ENCODE measurements around the gene ZNF576. TPM values are rescaled to one million over a fixed set of nuclear protein-coding genes. Genes with fewer than 3 reads are reported as not detected.

The ZNF576 gene
- total and polyA plus RNA-seq, 2 of the 4 experiments (the other 2 are of a cell fraction) = 13.8 to 19.5 TPM

- H4K91ac ChIP-seq (ENCODE audit: insufficient read depth, low read depth, low read length) = no peak overlapping the region
- H2AK5ac ChIP-seq (ENCODE audit: low read depth, low read length) = no peak overlapping the region
- H3K9ac ChIP-seq (ENCODE audit: low read depth, low read length) = no peak overlapping the region
- no peak overlapping the region for H3K14ac ChIP-seq (replicated peaks; ENCODE audit: low read depth, low read length)
- ATAC-seq (ENCODE audit: low read depth) (no peak), DNase-seq (no peak)
- peaks cover 17% of the 10 kb centered on the region for H4K20me1 ChIP-seq (ENCODE audit: insufficient read depth, low read length)
- no peak overlapping the region for H2BK120ac ChIP-seq (ENCODE audit: low read depth, low read length)
- no peak overlapping the region for H3K27ac ChIP-seq (ENCODE audit: insufficient read depth, low read length)
- H3K9me1 ChIP-seq (ENCODE audit: insufficient read depth, low read length) = peaks cover 9% of the 10 kb centered on the region
- no peak overlapping the region for H3K56ac ChIP-seq (ENCODE audit: extremely low read depth, insufficient read depth, low read length)
- H3K9me3 ChIP-seq (ENCODE audit: control insufficient read depth, insufficient read depth, low read length) = no peaks in the 10 kb centered on the region
- intact Hi-C loops (cut with micrococcal nuclease) = no loop called here
- H3K4ac ChIP-seq (ENCODE audit: low read depth, low read length) = no peak overlapping the region
- peaks cover 33% of the 10 kb centered on the region for H3K36me3 ChIP-seq (ENCODE audit: control insufficient read depth, insufficient read depth, low read length)
- no peak overlapping the region for H4K8ac ChIP-seq (ENCODE audit: low read depth in 2 of 2, low read length in 2 of 2)
- no peaks in the 10 kb centered on the region for H3K27me3 ChIP-seq (ENCODE audit: control insufficient read depth, insufficient read depth, low read length)
- H2BK15ac ChIP-seq (ENCODE audit: low read depth, low read length) = no peak overlapping the region
- H3K4me3 ChIP-seq (ENCODE audit: insufficient read depth, low read depth, low read length) = no peak overlapping the region
- no peak overlapping the region for H2AK9ac ChIP-seq (replicated peaks; ENCODE audit: low read depth, low read length, poor library complexity)
- in situ Hi-C loops (cut with MboI; ENCODE audit: low sequenced_read_pairs) = no loop called here
- H2BK20ac ChIP-seq (ENCODE audit: low read depth, low read length) = no peak overlapping the region
- no peak overlapping the region for H4K5ac ChIP-seq (ENCODE audit: low read depth, low read length)
- no peak overlapping the region for H3K23ac ChIP-seq (ENCODE audit: low read depth, low read length)
- dilution Hi-C loops (cut with HindIII; ENCODE audit: low sequenced_read_pairs, unreplicated experiment) = no loop called here
- CTCF ChIA-PET = interaction anchor here (0.6 kb wide), 1 partner anchor 184 kb away, joined by 3 read pairs; no protein-coding TSS in a partner anchor
- no peak overlapping the region for H2AFZ ChIP-seq (replicated peaks; ENCODE audit: low read length, poor library complexity)
- no peak overlapping the region for H3K4me2 ChIP-seq (ENCODE audit: low read depth, low read length)
- 92% methylated on average over 2 of the region's 7 CpGs; no CpG with 5 or more reads in 1 of the 2 experiments for WGBS, 2 experiments (ENCODE audit: extremely low coverage in 2 of 2, insufficient read length in 1 of 2)
- no peaks in the 10 kb centered on the region for H3K4me1 ChIP-seq (ENCODE audit: control insufficient read depth, insufficient read depth, low read length)
- POLR2A ChIA-PET (ENCODE audit: unreplicated experiment) = no interaction called here
- H3K18ac ChIP-seq (ENCODE audit: low read depth, low read length) = no peak overlapping the region
- peaks cover 17 to 55% of the 10 kb centered on the region in 2 experiments for H3K79me1 ChIP-seq (ENCODE audit: low read depth in 1 of 2, low read length in 2 of 2)
- TF ChIP-seq NFE2L2 (IDR thresholded peaks at IDR 0.05; ENCODE audit: low read depth, low read length) = no peak
- no peak for TF ChIP-seq RCOR1 (IDR thresholded peaks at IDR 0.05; ENCODE audit: insufficient replicate concordance, low read length)
- no peak for TF ChIP-seq CTCF (conservative IDR thresholded peaks at IDR 0.05; ENCODE audit: low read depth, low read length)
- TF ChIP-seq, protein P1, sequence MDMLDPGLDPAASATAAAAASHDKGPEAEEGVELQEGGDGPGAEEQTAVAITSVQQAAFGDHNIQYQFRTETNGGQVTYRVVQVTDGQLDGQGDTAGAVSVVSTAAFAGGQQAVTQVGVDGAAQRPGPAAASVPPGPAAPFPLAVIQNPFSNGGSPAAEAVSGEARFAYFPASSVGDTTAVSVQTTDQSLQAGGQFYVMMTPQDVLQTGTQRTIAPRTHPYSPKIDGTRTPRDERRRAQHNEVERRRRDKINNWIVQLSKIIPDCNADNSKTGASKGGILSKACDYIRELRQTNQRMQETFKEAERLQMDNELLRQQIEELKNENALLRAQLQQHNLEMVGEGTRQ (IDR thresholded peaks at IDR 0.05; ENCODE audit: low read depth, low read length) = no peak
- TF ChIP-seq RAD21 (IDR thresholded peaks at IDR 0.05; ENCODE audit: low read length) = no peak
- TF ChIP-seq MAFK (IDR thresholded peaks at IDR 0.05; ENCODE audit: low read depth, low read length) = no peak
- no peak for TF ChIP-seq FOS (IDR thresholded peaks at IDR 0.05; ENCODE audit: low read depth, low read length)
- no peak for TF ChIP-seq POLR2A (IDR thresholded peaks at IDR 0.05; ENCODE audit: low read depth, low read length)
- TF ChIP-seq MAZ (IDR thresholded peaks at IDR 0.05; ENCODE audit: borderline replicate concordance, low read depth, low read length) = no peak
- no peak for TF ChIP-seq BHLHE40 (IDR thresholded peaks at IDR 0.05; ENCODE audit: low read depth, low read length)
- TF ChIP-seq ELK1 (IDR thresholded peaks at IDR 0.05; ENCODE audit: borderline replicate concordance, low read depth, low read length) = no peak
- no peak for TF ChIP-seq RFX5 (IDR thresholded peaks at IDR 0.05; ENCODE audit: low read depth, low read length)
- no peak for TF ChIP-seq CHD1 (IDR thresholded peaks at IDR 0.05; ENCODE audit: low read depth, low read length)
- TF ChIP-seq SMC3 (IDR thresholded peaks at IDR 0.05; ENCODE audit: low read depth, low read length) = no peak
- TF ChIP-seq MXI1 (IDR thresholded peaks at IDR 0.05; ENCODE audit: borderline replicate concordance, low read depth, low read length) = no peak
- TF ChIP-seq CEBPB (IDR thresholded peaks at IDR 0.05; ENCODE audit: low read depth, low read length) = no peak
- BruUV-seq (replicated peaks) = no TSS peak
- H2BK5ac ChIP-seq (ENCODE audit: low read depth, low read length, poor library complexity, severe bottlenecking) = no peak overlapping the region
Observed at GRCh38 chr19:43609872-43610271, 13.5 kb downstream of the ZNF576 start.

All from IMR-90 (cell line).